Raji (cell line): ENCODE measurements around the gene RTN4R.

ENCODE experiments used
- POLR2A ChIP-seq: IDR thresholded peaks from 2 replicates; pipeline ENCODE4 v1.6.1; 2011; ENCODE audit warnings: low read depth, low read length, control low read depth; ENCODE audit not compliant: insufficient read depth

Gene RTN4R

DNA sequence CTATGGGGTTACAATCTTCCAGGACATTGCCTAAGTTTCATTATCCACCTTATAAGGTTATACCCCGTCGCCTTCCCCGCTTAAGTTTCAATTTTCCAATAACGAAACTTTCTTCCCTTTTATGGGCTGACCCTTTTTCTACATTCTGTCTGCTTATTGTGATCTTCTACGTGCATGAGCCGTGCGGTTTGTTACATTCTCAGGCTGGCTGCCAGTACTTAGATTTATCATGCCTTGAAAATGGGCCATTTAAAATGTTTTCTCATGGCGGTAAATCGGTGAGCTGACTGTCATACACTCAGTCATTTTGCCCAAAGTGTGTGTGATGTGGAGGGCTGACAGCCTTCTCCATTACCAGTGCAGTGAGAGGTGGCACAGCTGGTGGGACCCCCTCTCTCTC, 28.5 kb upstream of the RTN4R start:
- TF ChIP-seq POLR2A = no peak

DNA sequence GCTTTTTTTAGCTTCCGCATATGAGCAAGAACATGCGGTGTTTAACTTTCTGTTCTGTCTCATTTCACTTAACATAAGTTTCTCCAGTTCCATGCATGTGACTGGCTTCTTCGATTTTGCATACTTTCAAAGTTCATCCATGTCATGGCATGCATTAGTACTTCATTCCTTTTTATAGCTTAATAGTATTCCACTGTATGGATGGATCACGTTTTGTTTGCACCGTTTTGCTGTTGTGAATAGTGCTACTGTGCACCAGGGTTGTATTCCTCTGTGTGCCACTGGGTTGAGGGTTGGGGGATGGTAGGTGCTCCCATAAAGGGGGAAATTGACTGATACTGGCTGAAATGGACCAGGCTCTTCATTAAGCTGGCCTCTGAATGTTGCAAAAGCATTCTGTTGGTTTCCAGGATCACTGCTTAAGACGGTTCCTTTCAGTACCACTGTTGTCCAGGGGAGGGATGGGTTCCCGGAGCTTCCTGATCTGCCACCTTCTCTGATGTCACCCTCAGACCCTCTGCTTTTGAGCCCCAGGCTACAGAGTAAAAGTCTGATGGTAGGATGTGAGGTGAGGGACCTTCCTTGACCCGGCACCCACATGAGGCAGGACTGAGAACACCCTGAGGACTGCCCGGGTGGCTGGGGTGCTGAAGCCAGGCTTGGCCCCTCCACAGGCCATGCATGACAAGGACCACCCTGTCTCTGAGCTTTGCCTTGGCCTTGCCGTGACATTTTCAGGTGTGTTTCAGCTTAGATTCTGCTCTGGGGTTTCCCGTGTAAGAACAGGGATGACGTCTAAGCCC, 27.3 kb upstream of the RTN4R start:
- no peak for TF ChIP-seq POLR2A

DNA sequence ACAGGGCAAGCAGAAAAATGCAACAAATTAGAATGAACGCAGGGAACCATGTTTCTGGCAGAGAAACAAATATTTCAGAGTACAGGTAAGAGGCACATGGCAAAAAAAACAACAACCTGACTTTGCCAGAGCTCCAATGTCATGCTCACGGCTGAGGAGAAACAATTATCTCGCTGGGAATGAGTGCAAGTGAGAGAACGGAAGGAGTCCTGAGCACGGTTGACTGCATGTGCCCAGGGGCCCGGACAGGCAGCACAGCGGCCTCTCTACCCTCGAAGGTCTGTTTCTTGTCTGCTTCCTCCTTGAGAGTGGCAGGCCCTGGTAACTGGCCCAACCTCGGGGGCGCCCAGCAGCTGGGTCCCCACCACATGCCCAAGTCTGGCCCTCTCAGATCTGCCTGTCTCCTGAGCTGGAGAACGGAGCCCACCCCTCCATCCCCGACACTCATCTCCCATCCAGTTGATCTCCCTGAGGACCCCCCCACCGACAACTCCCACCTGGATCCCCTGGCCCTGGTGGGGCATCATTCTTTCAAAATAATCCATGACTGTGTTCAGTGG, 24.6 kb upstream of the RTN4R start:
- no peak for TF ChIP-seq POLR2A

DNA sequence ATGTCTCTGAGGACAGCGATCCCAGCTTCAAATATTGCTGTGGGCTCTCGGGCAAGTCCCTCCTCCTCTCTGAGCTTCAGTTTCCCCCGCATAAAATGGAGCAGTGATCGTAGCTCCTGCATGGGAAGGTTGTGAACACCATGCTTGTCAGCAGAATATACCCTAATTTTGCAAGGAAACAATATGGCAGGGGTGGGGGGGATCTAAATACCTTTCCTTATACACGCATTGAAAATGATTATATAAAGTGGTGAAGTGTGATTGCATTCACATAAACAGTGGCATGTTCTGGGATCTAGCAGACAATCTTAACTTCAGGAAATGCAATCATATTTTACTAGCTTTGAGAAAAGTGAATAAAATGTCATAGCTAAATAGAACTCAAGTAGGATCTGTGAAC, 24.0 kb upstream of the RTN4R start:
- no peak for TF ChIP-seq POLR2A

DNA sequence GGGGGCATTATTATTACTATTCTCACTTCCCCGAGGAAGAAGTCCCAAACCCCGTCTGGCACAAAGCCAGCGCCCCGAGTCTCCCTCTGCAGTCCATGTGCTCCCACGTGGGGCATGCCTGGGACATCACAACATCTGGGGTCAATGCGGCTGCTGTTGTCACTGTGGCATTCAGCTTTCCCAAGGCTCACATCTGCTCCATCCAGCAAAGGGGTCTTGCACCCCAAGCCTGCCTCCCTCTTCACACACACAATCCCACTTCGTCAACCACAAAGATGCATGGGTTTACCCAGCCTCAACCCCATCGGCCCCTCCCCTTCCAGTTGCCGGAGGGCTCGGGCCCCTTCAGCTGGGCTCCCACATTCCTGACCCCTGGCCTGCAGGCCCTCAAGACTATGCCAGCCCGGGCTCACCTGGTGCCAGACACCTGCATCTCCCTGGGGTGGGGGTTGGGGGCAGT, 23.5 kb upstream of the RTN4R start:
- TF ChIP-seq POLR2A = no peak

DNA sequence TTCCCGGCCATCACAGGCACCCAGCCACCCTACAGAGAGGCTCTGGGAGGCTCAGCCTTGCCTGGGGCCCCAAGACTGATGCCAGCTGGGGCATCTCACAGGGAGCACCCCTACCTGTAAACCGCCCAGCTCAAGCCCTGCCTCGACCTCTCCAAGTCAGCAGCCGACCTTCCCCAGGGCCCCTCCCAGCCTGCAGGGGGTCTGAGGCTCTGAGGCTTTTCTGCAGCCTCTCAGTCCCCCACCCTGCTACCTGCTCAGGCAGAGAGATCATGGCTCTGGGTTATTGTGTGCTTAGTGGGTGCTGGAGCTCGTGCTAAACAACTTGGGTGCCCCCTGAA, 23.1 kb upstream of the RTN4R start:
- TF ChIP-seq POLR2A = no peak

DNA sequence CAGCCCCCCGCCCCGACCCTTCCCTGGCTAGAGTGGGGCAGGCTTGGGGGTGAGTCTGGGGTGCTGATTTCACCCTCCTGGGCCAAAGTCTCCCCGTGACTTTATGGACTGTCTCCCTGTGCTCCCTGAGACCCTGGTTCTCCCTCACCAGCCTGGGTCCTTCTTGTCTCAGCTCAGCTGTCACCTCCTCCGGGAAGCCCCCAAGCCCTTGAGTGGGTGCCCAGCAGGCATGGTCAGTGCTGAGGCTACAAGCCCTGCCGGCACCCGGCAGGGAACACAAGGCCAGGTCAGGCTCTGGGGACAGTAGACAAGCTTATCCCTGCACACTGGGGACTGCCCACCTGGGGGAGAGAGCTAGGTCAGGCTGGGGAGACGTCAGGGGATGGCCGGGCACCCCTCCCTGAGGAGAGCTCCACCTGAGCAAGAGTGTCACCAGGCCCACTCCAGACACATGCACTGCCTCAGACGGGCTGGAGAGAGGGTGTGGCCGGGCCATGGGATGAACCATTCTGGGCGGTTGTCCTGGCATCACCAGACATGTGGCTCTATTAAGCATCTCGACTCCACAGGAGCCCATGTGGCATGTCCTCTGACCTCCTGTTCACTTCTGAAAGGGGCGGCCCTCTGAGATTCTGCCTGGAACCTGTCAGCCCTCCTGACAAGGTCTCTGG, 22.6 kb upstream of the RTN4R start:
- TF ChIP-seq POLR2A = no peak

DNA sequence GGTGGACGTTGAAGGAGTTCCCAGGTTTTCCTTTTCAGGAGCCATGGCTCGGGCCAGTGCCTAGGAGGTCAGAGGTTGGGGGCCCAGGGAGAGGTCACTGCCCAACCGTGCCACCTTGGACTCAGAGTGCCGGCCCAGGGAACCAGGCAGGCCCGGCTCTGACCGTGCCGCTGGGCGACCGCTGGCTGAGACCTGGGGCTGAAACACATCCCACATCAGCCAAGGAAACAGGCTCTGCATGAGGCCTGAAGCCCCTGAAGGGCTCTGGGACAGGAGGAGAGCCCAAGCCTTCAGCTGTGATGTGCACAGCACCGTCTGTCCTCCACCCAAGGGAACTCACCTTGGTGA, 21.9 kb upstream of the RTN4R start:
- no peak for TF ChIP-seq POLR2A

DNA sequence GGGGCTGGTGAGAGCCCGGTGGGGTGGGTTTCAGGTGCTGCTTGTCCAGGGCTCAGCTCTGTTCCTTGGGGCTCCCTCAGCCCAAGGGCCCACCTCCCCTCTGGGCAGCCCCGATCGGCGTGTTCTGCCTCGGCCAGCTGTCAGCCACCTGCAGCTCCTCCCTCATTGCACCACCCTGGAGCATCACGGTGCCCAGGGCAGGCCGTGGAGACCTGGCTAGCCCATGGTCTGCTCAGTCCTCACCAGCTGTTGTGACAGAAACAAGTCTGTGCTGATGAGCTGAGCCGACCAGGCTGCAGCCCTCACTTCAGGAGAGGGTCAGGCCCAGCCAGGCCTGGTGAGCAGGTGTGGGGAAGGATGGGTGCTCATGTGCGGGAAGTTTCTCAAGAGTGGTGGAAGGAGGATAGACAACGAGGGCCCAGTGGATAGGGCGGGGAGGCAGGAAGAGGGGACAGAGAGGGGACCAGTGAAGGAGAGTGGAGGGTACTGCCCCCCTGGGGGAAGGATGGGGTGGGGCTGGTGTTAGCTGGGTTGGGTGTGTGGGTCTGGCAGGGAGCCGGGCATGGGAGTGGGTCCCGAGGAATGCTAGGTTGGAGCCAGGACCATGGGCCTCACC, 16.5 kb upstream of the RTN4R start:
- no peak for TF ChIP-seq POLR2A

DNA sequence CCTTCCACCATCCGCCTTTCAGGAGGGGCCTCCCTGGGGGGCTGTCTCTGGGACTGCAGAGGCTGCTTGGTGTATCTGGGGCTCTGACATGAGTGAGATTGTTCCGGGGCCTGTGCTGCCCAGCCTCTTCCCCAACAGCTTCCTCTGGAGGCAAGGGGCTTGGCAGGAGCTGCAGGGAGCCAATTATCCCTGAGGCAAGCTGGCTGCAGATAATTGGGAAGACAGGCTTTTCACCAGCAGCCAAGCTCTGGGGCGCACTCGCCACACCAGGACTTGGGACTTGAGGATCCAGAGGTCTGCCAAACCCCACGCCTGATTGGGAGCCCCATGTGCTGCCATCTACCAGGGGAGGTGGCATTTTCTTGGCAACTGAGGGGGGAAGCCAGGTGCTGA, 15.6 kb upstream of the RTN4R start:
- no peak for TF ChIP-seq POLR2A

DNA sequence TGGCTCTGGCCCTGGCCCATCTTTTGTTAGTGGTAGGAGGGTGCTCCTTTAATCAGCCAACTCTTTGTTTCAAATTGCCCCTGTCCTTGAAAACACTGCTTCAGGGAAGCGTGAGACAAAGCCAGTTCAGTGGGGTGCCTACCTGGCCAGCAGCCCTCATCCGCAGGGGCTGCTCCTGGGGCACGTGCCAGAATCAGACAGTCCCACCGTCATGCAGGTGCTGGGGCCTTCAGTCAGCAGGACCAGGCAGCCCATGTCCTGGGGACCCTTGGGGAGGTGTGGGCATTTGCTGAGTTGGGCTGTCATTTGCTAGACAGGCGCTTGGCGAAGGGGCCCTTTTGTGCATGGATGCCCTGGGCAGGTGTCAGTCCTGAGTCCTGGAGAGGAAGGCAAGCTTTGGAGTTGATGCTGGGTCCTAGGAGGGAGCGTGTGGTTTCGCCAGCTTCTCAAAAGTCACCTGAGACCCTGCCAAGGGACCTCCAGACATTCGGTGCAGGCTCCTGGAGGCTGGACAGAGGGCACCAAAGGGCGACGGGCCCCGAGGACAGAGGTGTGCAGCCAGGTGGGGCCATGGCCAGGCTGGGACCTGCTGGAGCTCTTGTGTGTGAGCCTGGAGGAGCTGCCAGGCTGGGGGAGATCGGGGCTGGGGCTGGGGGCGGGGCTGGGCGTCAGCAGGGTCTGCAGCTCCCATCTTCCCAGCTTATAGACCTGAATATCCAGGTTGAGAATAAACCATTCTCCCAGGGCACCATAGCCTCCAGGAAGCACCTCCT, 15.0 kb upstream of the RTN4R start:
- no peak for TF ChIP-seq POLR2A

DNA sequence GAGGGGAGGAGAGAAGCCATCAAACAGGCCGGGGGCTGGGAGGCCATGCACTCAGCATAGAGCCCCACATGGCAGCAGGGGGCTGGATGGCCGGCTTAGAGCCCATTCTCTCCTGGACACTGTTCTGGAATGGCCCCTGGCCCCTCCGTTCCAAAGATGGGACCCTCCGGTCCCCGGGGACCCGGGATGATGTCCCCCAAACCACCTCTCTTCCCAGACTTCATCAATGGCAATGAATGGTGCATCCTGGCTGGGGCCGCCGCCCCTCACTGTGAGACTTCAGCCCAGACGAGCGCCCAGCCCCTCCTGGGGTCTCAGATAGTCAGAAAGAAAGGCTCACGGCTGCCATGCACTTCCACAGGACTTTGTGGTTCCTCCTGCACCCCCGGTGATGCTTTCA, 13.8 kb upstream of the RTN4R start:
- TF ChIP-seq POLR2A = no peak

DNA sequence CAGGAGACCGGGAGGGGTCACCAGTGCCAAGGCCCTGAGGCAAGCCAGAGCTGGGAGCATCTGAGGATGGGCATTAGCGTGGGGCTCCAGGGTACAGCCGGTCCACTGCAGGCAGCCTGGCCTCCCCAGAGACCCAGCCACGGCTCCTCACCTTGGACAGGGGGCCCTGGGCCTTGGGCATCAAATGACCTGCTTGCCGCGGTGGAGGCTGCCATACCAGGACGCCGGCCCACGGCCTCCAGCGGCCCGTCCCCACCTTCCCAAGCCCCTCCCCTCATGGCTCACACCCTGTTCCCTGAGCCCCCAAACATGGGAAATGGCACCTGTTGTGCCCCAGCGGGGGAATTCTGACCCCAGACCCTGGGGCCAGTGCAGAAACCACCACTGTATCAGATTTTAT, 12.7 kb upstream of the RTN4R start:
- TF ChIP-seq POLR2A = no peak

DNA sequence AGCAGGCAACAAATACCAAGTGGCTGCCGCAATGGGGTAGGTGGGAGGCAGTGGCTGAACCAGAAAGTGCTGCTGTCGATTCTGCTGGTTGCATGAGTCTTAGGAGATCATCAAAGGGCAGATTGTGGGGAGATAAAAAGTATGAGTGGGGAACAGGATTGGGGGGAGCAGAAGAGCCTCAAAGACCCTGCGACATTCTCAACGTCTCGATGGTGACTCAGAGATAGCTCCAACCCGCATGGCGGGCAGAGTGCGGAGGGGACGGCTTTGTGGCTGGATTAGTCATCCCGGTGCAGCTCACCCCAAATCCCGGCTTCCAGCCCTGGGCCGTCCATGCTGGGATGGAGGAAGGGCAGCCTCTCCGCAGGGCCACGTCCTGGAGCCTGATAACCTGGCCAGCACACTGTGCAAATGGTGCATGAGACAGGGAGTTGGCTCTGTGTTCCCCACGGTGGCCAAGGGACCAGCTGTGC, 11.6 kb upstream of the RTN4R start:
- TF ChIP-seq POLR2A = no peak

DNA sequence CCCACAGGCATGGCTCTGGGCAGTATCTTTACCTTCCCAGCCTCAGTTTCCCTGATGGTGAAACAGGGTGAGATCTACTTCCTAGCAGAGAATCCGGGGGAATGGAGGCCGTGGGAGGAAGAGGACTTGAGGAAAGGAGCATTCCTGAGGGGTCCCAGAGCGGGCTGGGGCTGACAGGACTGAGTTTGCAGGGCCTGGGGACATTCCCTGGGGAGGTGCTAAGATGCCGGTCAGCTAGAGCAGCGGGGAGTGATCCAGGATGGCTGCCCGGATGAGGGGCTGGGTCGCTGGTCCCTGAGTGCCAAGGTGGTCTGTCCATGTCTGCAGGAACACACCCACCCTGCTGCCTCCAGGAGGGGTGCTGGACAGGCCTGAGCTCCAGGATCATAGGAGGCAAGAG, 8.3 kb upstream of the RTN4R start:
- no peak for TF ChIP-seq POLR2A
